CD4-positive, CD25-positive, alpha-beta regulatory T cell (primary cell): ENCODE data around the gene SPATA12. TPM values are rescaled to one million over a fixed set of nuclear protein-coding genes. Genes with fewer than 3 reads are reported as not detected.

Source experiments
- ATAC-seq, 2 donors: fragments of 150-1000 bp; cut with Tn5 transposase; one replicate each; pipeline ENCODE4 v1.10.0; 2021; ENCODE audit warnings: low read depth in 2 of 2, moderate number of reproducible peaks in 2 of 2, moderate library complexity in 1 of 2
- DNase-seq, 3 donors: peaks; one replicate each; pipeline versions ENCODE4 v3.0.0 to v3.0.0-alpha.2; 2012 to 2022; ENCODE audit warnings: mixed read lengths in 1 of 3
- H3K27ac ChIP-seq: one replicate; pipeline ENCODE4 v1.7.0; 2013; ENCODE audit warnings: mild to moderate bottlenecking, low read length; ENCODE audit not compliant: insufficient read depth, poor library complexity, severe bottlenecking
- H3K27me3 ChIP-seq: one replicate; pipeline ENCODE4 v1.7.0; 2013; ENCODE audit warnings: low read length; ENCODE audit not compliant: control insufficient read depth, insufficient read depth
- H3K36me3 ChIP-seq: one replicate; pipeline ENCODE4 v1.7.0; 2013; ENCODE audit warnings: mild to moderate bottlenecking, low read length, moderate library complexity; ENCODE audit not compliant: control insufficient read depth, insufficient read depth
- H3K4me1 ChIP-seq: 2 replicates; pipeline ENCODE4 v1.7.0; 2013; ENCODE audit warnings: mild to moderate bottlenecking, low read length; ENCODE audit not compliant: insufficient read depth, control insufficient read depth, poor library complexity, severe bottlenecking
- H3K4me3 ChIP-seq: one replicate; pipeline ENCODE4 v1.7.0; 2013; ENCODE audit warnings: low read depth, mild to moderate bottlenecking, low read length, moderate library complexity
- H3K9me3 ChIP-seq, 2 experiments: 1 replicate in 1 of 2; 2 replicates in 1 of 2; pipeline ENCODE4 v1.7.0; 2013; ENCODE audit warnings: low read length in 2 of 2, mild to moderate bottlenecking in 1 of 2, moderate library complexity in 1 of 2; ENCODE audit not compliant: control insufficient read depth in 2 of 2
- H3K27ac Mint-ChIP-seq, 3 donors: one replicate each; pipeline ENCODE4 v1.8.0; 2020 to 2022; ENCODE audit warnings: mild to moderate bottlenecking in 3 of 3, mixed read lengths in 3 of 3, moderate library complexity in 2 of 3
- H3K27me3 Mint-ChIP-seq: one replicate; pipeline ENCODE4 v1.8.0; 2022; ENCODE audit warnings: mild to moderate bottlenecking, mixed read lengths
- H3K36me3 Mint-ChIP-seq: one replicate; pipeline ENCODE4 v1.8.0; 2020; ENCODE audit warnings: mixed read lengths
- H3K4me1 Mint-ChIP-seq, 4 donors: one replicate each; pipeline ENCODE4 v1.8.0; 2020 to 2022; ENCODE audit warnings: mixed read lengths in 4 of 4, mild to moderate bottlenecking in 1 of 4
- H3K4me3 Mint-ChIP-seq, 4 donors: one replicate each; pipeline ENCODE4 v1.8.0; 2020 to 2022; ENCODE audit warnings: mild to moderate bottlenecking in 4 of 4, mixed read lengths in 4 of 4, moderate library complexity in 3 of 4
- H3K9me3 Mint-ChIP-seq, 7 donors: one replicate each; pipeline ENCODE4 v1.8.0; 2020 to 2022; ENCODE audit warnings: mixed read lengths in 7 of 7, mild to moderate bottlenecking in 3 of 7, moderate library complexity in 2 of 7
- polyA plus RNA-seq, 4 donors: library from polyadenylated mRNA; unstranded; fragments of 300-500 nt; fragmentation: Illumina TruSeq; gene quantifications; one replicate each; pipeline ENCODE4 v1.2.3, GENCODE V29; 2021
- total RNA-seq: library from RNA; stranded (reverse); gene quantifications from one replicate; pipeline ENCODE4 v1.2.3, GENCODE V29; 2022

Gene SPATA12
- total and polyA plus RNA-seq, 5 donors from 2014 or later = not detected

GRCh38 chr3:57025237-57025636 lies 35.2 kb upstream of the SPATA12 start:
- Histone ChIP-seq H3K27me3 (peaks cover 6% of the 10 kb centered on the region), H3K4me3 (no peak overlapping the region), H3K9me3 (no peaks in the 10 kb centered on the region), H3K4me1 (no peaks in the 10 kb centered on the region), H3K36me3 (no peaks in the 10 kb centered on the region), H3K27ac (no peak overlapping the region)
- H3K27ac Mint-ChIP-seq = no peak overlapping the region
- DNase-seq (no peak), ATAC-seq (no peak)
- no peaks in the 10 kb centered on the region for H3K4me1 Mint-ChIP-seq
- no peak overlapping the region for H3K4me3 Mint-ChIP-seq
- H3K27me3 Mint-ChIP-seq = peaks cover 8% of the 10 kb centered on the region
- peaks cover 0 to 4% (median 0%) of the 10 kb centered on the region in 7 donors for H3K9me3 Mint-ChIP-seq
- no peaks in the 10 kb centered on the region for H3K36me3 Mint-ChIP-seq

DNA sequence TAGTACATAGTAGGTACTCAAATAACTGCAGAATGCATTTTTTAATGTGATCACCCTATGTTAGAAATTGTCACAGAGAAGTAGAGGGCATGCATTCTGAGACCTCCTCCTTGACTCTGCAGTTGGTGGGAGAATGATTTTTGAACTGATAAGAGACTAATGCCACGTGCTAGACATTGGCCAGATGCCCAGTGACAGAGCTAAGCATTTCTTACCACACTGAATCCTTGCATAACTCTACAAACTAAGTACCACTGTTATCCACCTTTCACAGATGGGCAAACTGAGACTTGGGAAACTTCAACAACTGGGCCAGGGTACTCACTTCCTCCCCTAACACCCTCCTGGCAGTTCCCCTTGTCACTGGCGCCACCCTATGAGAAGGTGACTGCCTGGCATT lies 33.5 kb upstream of the SPATA12 start:
- Mint-ChIP-seq H3K9me3 (peaks cover 0 to 4% (median 0%) of the 10 kb centered on the region in 7 donors), H3K36me3 (no peaks in the 10 kb centered on the region), H3K4me1 (no peaks in the 10 kb centered on the region), H3K27me3 (peaks cover 14% of the 10 kb centered on the region), H3K27ac (no peak overlapping the region), H3K4me3 (no peak overlapping the region)
- H3K27me3 ChIP-seq = peaks cover 3% of the 10 kb centered on the region
- H3K36me3 ChIP-seq = no peaks in the 10 kb centered on the region
- ATAC-seq (no peak), DNase-seq (no peak)
- H3K27ac ChIP-seq = no peak overlapping the region
- no peak overlapping the region for H3K4me3 ChIP-seq
- H3K9me3 ChIP-seq = no peaks in the 10 kb centered on the region
- H3K4me1 ChIP-seq = no peaks in the 10 kb centered on the region

- no peaks in the 10 kb centered on the region for H3K9me3 ChIP-seq
- DNase-seq (no peak), ATAC-seq (peak in 1 of 2 donors; percentile 20)
- H3K27ac ChIP-seq = no peak overlapping the region
- no peaks in the 10 kb centered on the region for H3K36me3 Mint-ChIP-seq
- H3K27me3 ChIP-seq = no peaks in the 10 kb centered on the region
- H3K4me3 Mint-ChIP-seq = no peak overlapping the region
- H3K27ac Mint-ChIP-seq = no peak overlapping the region
- H3K4me1 ChIP-seq = no peaks in the 10 kb centered on the region
- no peaks in the 10 kb centered on the region for H3K36me3 ChIP-seq
- H3K4me3 ChIP-seq = no peak overlapping the region
- no peaks in the 10 kb centered on the region for H3K4me1 Mint-ChIP-seq
- H3K9me3 Mint-ChIP-seq = peaks cover 0 to 4% (median 0%) of the 10 kb centered on the region in 7 donors
- peaks cover 14% of the 10 kb centered on the region for H3K27me3 Mint-ChIP-seq
Observed at GRCh38 chr3:57029383-57029782, 31.1 kb upstream of the SPATA12 start.

DNA sequence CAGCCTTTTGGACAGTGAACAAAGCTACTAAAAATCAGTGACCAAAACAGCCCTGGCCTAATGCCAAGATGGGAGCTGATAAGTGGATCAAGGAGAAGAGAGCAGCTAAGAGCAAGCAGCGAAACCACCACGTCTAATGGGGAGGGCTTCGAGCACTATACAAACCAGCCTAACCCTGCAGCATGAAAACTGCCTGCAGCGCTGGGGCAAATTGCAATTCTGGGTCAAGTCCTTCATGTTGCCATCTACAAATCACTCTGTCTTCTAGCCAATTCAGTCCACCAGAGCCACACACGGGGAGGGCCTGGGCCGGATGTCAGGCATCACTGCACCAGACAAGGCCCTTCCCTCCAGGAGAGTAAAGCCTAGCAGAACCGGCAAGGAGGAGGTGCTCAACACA lies 30.5 kb upstream of the SPATA12 start:
- H3K4me1 Mint-ChIP-seq = no peaks in the 10 kb centered on the region
- Histone ChIP-seq H3K27me3 (no peaks in the 10 kb centered on the region), H3K4me3 (no peak overlapping the region), H3K9me3 (no peaks in the 10 kb centered on the region), H3K27ac (no peak overlapping the region), H3K4me1 (no peaks in the 10 kb centered on the region), H3K36me3 (no peaks in the 10 kb centered on the region)
- H3K27ac Mint-ChIP-seq = no peak overlapping the region
- DNase-seq (no peak), ATAC-seq (no peak)
- peaks cover 12% of the 10 kb centered on the region for H3K27me3 Mint-ChIP-seq
- no peaks in the 10 kb centered on the region for H3K36me3 Mint-ChIP-seq
- peaks cover 0 to 4% (median 0%) of the 10 kb centered on the region in 7 donors for H3K9me3 Mint-ChIP-seq
- no peak overlapping the region for H3K4me3 Mint-ChIP-seq

DNA sequence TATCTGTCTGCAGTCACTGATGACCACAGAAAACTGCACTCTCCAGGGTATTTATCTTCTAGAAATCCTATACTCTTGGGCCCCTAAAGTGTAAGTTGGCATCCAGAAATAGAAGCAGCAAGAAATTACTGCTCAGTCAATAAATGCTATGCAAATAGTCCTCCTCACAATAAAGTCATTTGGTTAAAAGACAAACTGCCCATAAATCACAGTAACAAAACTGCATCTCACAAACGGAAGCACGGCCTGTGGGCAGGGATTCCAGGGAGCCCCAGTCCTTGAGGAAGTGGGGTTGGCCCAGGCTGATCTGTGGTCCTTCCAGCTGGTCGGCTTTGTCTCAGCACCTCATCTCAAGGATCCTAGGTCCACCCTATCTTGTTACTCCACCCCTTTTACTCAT lies 29.7 kb upstream of the SPATA12 start:
- Histone ChIP-seq H3K4me1 (no peaks in the 10 kb centered on the region), H3K27ac (no peak overlapping the region), H3K36me3 (no peaks in the 10 kb centered on the region), H3K9me3 (no peaks in the 10 kb centered on the region), H3K27me3 (no peaks in the 10 kb centered on the region), H3K4me3 (no peak overlapping the region)
- Mint-ChIP-seq H3K36me3 (no peaks in the 10 kb centered on the region), H3K9me3 (peaks cover 0 to 4% (median 0%) of the 10 kb centered on the region in 7 donors), H3K27me3 (peaks cover 11% of the 10 kb centered on the region), H3K4me1 (no peaks in the 10 kb centered on the region), H3K27ac (no peak overlapping the region), H3K4me3 (no peak overlapping the region)
- DNase-seq (no peak), ATAC-seq (no peak)

GRCh38 chr3:57031631-57032541 lies 28.6 kb upstream of the SPATA12 start:
- Mint-ChIP-seq H3K36me3 (no peaks in the 10 kb centered on the region), H3K4me1 (no peaks in the 10 kb centered on the region), H3K27me3 (peaks cover 11% of the 10 kb centered on the region), H3K4me3 (no peak overlapping the region), H3K9me3 (peaks cover 0 to 4% (median 0%) of the 10 kb centered on the region in 7 donors), H3K27ac (no peak overlapping the region)
- Histone ChIP-seq H3K4me3 (no peak overlapping the region), H3K27ac (no peak overlapping the region), H3K4me1 (no peaks in the 10 kb centered on the region), H3K9me3 (no peaks in the 10 kb centered on the region), H3K27me3 (no peaks in the 10 kb centered on the region), H3K36me3 (no peaks in the 10 kb centered on the region)
- DNase-seq (no peak), ATAC-seq (no peak)

DNA sequence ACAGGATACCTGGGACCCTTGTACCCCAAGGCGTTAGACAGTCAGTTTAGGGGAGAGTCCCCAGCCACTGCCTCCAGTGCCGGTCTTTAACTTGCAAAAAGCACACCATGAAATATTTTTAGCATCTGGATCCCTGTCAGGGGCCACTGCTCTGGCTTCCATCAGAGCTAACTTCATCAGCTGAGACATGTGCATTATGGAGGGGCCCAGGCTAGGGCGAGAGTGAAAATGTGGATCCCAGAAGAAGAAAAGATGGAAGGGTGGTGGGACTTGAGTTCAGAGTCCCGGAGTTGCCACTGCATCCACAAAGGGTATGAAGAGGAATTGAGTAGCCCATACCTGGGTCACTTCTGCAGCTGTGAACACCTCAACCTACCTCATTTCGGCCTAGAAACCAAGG lies 23.5 kb upstream of the SPATA12 start:
- H3K4me1 Mint-ChIP-seq = no peaks in the 10 kb centered on the region
- H3K27ac Mint-ChIP-seq = no peak overlapping the region
- ATAC-seq (no peak), DNase-seq (no peak)
- H3K9me3 ChIP-seq = no peaks in the 10 kb centered on the region
- H3K27ac ChIP-seq = no peak overlapping the region
- no peaks in the 10 kb centered on the region for H3K36me3 ChIP-seq
- H3K4me3 Mint-ChIP-seq = no peak overlapping the region
- peaks cover 7% of the 10 kb centered on the region for H3K27me3 ChIP-seq
- H3K4me3 ChIP-seq = no peak overlapping the region
- H3K36me3 Mint-ChIP-seq = no peaks in the 10 kb centered on the region
- peaks cover 5% of the 10 kb centered on the region for H3K27me3 Mint-ChIP-seq
- peaks cover 0 to 2% (median 0%) of the 10 kb centered on the region in 7 donors for H3K9me3 Mint-ChIP-seq
- H3K4me1 ChIP-seq = no peaks in the 10 kb centered on the region
